ENCODE data around the gene TIAM2. TPM values are rescaled to one million over a fixed set of nuclear protein-coding genes. Genes with fewer than 3 reads are reported as not detected.

Gene TIAM2
- total RNA-seq, 1 experiment from 2014 or later: 3.8 TPM

GRCh38 chr6:155106456-155107115 lies 111.5 kb downstream of the TIAM2 start:
- H3K27me3 Mint-ChIP-seq (ENCODE audit: insufficient read depth, unreplicated experiment): no peaks in the 10 kb centered on the region
- Histone ChIP-seq H3K4me3 (ENCODE audit: low read depth, low read length) (no peak overlapping the region), H3K27me3 (replicated peaks; ENCODE audit: control insufficient read depth, insufficient read depth, low read length) (no peaks in the 10 kb centered on the region), H3K4me1 (no peaks in the 10 kb centered on the region), H3K9me3 (no peaks in the 10 kb centered on the region), H3K36me3 (ENCODE audit: control insufficient read depth, insufficient read depth, low read length) (no peaks in the 10 kb centered on the region)
- ChIA-PET CTCF (interaction anchor here (0.5 kb wide), 1 partner anchor 175 kb away, joined by 4 read pairs; no protein-coding TSS in a partner anchor), POLR2A (no interaction called here)
- H3K36me3 Mint-ChIP-seq (ENCODE audit: insufficient read depth, unreplicated experiment): no peaks in the 10 kb centered on the region
- no peak overlapping the region for H3K27ac Mint-ChIP-seq (ENCODE audit: unreplicated experiment)
- no peak for TF ChIP-seq CTCF (IDR thresholded peaks at IDR 0.05; ENCODE audit: insufficient read depth in 1 of 2, low read depth in 1 of 2, low read length in 1 of 2, severe bottlenecking in 1 of 2, unreplicated experiment in 1 of 2)
- no TSS peak for BruUV-seq (replicated peaks)
- intact Hi-C loops (cut with micrococcal nuclease; ENCODE audit: unreplicated experiment): no loop called here
- H3K4me3 Mint-ChIP-seq (ENCODE audit: unreplicated experiment): no peak overlapping the region
- no peaks in the 10 kb centered on the region for H3K4me1 Mint-ChIP-seq (ENCODE audit: low read depth, unreplicated experiment)
- no peak for DNase-seq
- H3K9me3 Mint-ChIP-seq (ENCODE audit: unreplicated experiment): no peaks in the 10 kb centered on the region

GRCh38 chr6:155107432-155108069 lies 112.4 kb downstream of the TIAM2 start:
- Histone ChIP-seq H3K4me1 (no peaks in the 10 kb centered on the region), H3K36me3 (ENCODE audit: control insufficient read depth, insufficient read depth, low read length) (no peaks in the 10 kb centered on the region), H3K4me3 (ENCODE audit: low read depth, low read length) (no peak overlapping the region), H3K9me3 (no peaks in the 10 kb centered on the region), H3K27me3 (replicated peaks; ENCODE audit: control insufficient read depth, insufficient read depth, low read length) (no peaks in the 10 kb centered on the region)
- Mint-ChIP-seq H3K4me1 (ENCODE audit: low read depth, unreplicated experiment) (no peaks in the 10 kb centered on the region), H3K27ac (ENCODE audit: unreplicated experiment) (no peak overlapping the region), H3K4me3 (ENCODE audit: unreplicated experiment) (no peak overlapping the region), H3K36me3 (ENCODE audit: insufficient read depth, unreplicated experiment) (no peaks in the 10 kb centered on the region), H3K27me3 (ENCODE audit: insufficient read depth, unreplicated experiment) (no peaks in the 10 kb centered on the region), H3K9me3 (ENCODE audit: unreplicated experiment) (no peaks in the 10 kb centered on the region)
- ChIA-PET POLR2A (no interaction called here), CTCF (no interaction called here)
- no TSS peak for BruUV-seq (replicated peaks)
- TF ChIP-seq CTCF (IDR thresholded peaks at IDR 0.05; ENCODE audit: insufficient read depth in 1 of 2, low read depth in 1 of 2, low read length in 1 of 2, severe bottlenecking in 1 of 2, unreplicated experiment in 1 of 2): no peak
- DNase-seq: no peak
- intact Hi-C loops (cut with micrococcal nuclease; ENCODE audit: unreplicated experiment): no loop called here

- Mint-ChIP-seq H3K27ac (ENCODE audit: unreplicated experiment) (no peak overlapping the region), H3K36me3 (ENCODE audit: insufficient read depth, unreplicated experiment) (no peaks in the 10 kb centered on the region), H3K9me3 (ENCODE audit: unreplicated experiment) (no peaks in the 10 kb centered on the region), H3K4me3 (ENCODE audit: unreplicated experiment) (no peak overlapping the region), H3K4me1 (ENCODE audit: low read depth, unreplicated experiment) (no peaks in the 10 kb centered on the region), H3K27me3 (ENCODE audit: insufficient read depth, unreplicated experiment) (no peaks in the 10 kb centered on the region)
- no peak for DNase-seq
- no TSS peak for BruUV-seq (replicated peaks)
- intact Hi-C loops (cut with micrococcal nuclease; ENCODE audit: unreplicated experiment): no loop called here
- no peaks in the 10 kb centered on the region for H3K36me3 ChIP-seq (ENCODE audit: control insufficient read depth, insufficient read depth, low read length)
- no peak for TF ChIP-seq CTCF (IDR thresholded peaks at IDR 0.05; ENCODE audit: insufficient read depth in 1 of 2, low read depth in 1 of 2, low read length in 1 of 2, severe bottlenecking in 1 of 2, unreplicated experiment in 1 of 2)
- no peak overlapping the region for H3K4me3 ChIP-seq (ENCODE audit: low read depth, low read length)
- ChIA-PET CTCF (no interaction called here), POLR2A (no interaction called here)
- no peaks in the 10 kb centered on the region for H3K4me1 ChIP-seq
- no peaks in the 10 kb centered on the region for H3K27me3 ChIP-seq (replicated peaks; ENCODE audit: control insufficient read depth, insufficient read depth, low read length)
- H3K9me3 ChIP-seq: no peaks in the 10 kb centered on the region
Measured at GRCh38 chr6:155108070-155108820, 113.1 kb downstream of the TIAM2 start.

All from Caco-2 (cell line).